GM08714 (cell line): ENCODE data around the gene GLT8D1.

Source experiments
- H3K4me3 ChIP-seq: fragments of 200-500 bp; sonication (Bioruptor generic); 2 replicates; pipeline ENCODE4 v1.5.1; 2014; ENCODE audit warnings: mild to moderate bottlenecking, low read length, inconsistent platforms
- ZNF274 ChIP-seq: IDR thresholded peaks from 2 replicates; pipeline ENCODE4 v1.6.1; 2012; ENCODE audit warnings: mild to moderate bottlenecking, low read depth, low read length

The GLT8D1 gene

GRCh38 chr3:52722491-52722890 is 16.9 kb upstream of the GLT8D1 start:
- no peak for TF ChIP-seq ZNF274

GRCh38 chr3:52721730-52722008 is 16.1 kb upstream of the GLT8D1 start:
- no peak overlapping the region for H3K4me3 ChIP-seq
- no peak for TF ChIP-seq ZNF274

More at GRCh38 chr3:52722491-52722890, 16.9 kb upstream of the GLT8D1 start:
- H3K4me3 ChIP-seq: no peak overlapping the region

GRCh38 chr3:52721002-52721729 is 15.6 kb upstream of the GLT8D1 start:
- TF ChIP-seq ZNF274: no peak
- H3K4me3 ChIP-seq: peak overlapping the region; percentile 6; the same call in 1 of the 2 replicates

GRCh38 chr3:52719618-52720017 is 14.0 kb upstream of the GLT8D1 start:
- no peak for TF ChIP-seq ZNF274
- no peak overlapping the region for H3K4me3 ChIP-seq

GRCh38 chr3:52715714-52716305 is 10.2 kb upstream of the GLT8D1 start:
- no peak overlapping the region for H3K4me3 ChIP-seq
- TF ChIP-seq ZNF274: no peak

- no peak overlapping the region for H3K4me3 ChIP-seq
- no peak for TF ChIP-seq ZNF274
Observed at GRCh38 chr3:52714335-52715302, 9.0 kb upstream of the GLT8D1 start.

- no peak overlapping the region for H3K4me3 ChIP-seq
- no peak for TF ChIP-seq ZNF274
Observed at GRCh38 chr3:52712291-52713212, 7.0 kb upstream of the GLT8D1 start.

- TF ChIP-seq ZNF274: no peak
Observed at GRCh38 chr3:52710512-52710911, 4.9 kb upstream of the GLT8D1 start.

GRCh38 chr3:52707585-52707984 is 2.0 kb upstream of the GLT8D1 start:
- peak overlapping the region; percentile 89 for H3K4me3 ChIP-seq
- TF ChIP-seq ZNF274: no peak

More at GRCh38 chr3:52710512-52710911, 4.9 kb upstream of the GLT8D1 start:
- H3K4me3 ChIP-seq: no peak overlapping the region; the same call in 1 of the 2 replicates

- peak overlapping the region; percentile 89 for H3K4me3 ChIP-seq
- no peak for TF ChIP-seq ZNF274
Observed at GRCh38 chr3:52705438-52705687, 228 bp downstream of the GLT8D1 start.

GRCh38 chr3:52704611-52705437 is 767 bp downstream of the GLT8D1 start:
- H3K4me3 ChIP-seq: peak overlapping the region; percentile 89
- no peak for TF ChIP-seq ZNF274

GRCh38 chr3:52703341-52703740 is 2.2 kb downstream of the GLT8D1 start:
- H3K4me3 ChIP-seq: no peak overlapping the region
- TF ChIP-seq ZNF274: no peak

- TF ChIP-seq ZNF274: no peak
- H3K4me3 ChIP-seq: no peak overlapping the region
Observed at GRCh38 chr3:52697632-52697965, 8.0 kb downstream of the GLT8D1 start.
